ENCODE results near the gene NFIB. TPM values are rescaled to one million over a fixed set of nuclear protein-coding genes. Genes with fewer than 3 reads are reported as not detected.

The NFIB gene
- total RNA-seq, 1 experiment from 2014 or later: 0.61 TPM

- Mint-ChIP-seq H3K27ac (ENCODE audit: unreplicated experiment) (no peak overlapping the region), H3K36me3 (ENCODE audit: insufficient read depth, unreplicated experiment) (no peaks in the 10 kb centered on the region), H3K27me3 (ENCODE audit: insufficient read depth, unreplicated experiment) (no peaks in the 10 kb centered on the region), H3K4me3 (ENCODE audit: unreplicated experiment) (no peak overlapping the region), H3K9me3 (ENCODE audit: unreplicated experiment) (no peaks in the 10 kb centered on the region), H3K4me1 (ENCODE audit: low read depth, unreplicated experiment) (no peaks in the 10 kb centered on the region)
- Histone ChIP-seq H3K4me1 (no peaks in the 10 kb centered on the region), H3K9me3 (no peaks in the 10 kb centered on the region), H3K27me3 (replicated peaks; ENCODE audit: control insufficient read depth, insufficient read depth, low read length) (no peaks in the 10 kb centered on the region), H3K4me3 (ENCODE audit: low read depth, low read length) (no peak overlapping the region), H3K36me3 (ENCODE audit: control insufficient read depth, insufficient read depth, low read length) (no peaks in the 10 kb centered on the region)
- CTCF ChIA-PET: no interaction called here
- intact Hi-C loops (cut with micrococcal nuclease; ENCODE audit: unreplicated experiment): no loop called here
- TF ChIP-seq, protein P1, sequence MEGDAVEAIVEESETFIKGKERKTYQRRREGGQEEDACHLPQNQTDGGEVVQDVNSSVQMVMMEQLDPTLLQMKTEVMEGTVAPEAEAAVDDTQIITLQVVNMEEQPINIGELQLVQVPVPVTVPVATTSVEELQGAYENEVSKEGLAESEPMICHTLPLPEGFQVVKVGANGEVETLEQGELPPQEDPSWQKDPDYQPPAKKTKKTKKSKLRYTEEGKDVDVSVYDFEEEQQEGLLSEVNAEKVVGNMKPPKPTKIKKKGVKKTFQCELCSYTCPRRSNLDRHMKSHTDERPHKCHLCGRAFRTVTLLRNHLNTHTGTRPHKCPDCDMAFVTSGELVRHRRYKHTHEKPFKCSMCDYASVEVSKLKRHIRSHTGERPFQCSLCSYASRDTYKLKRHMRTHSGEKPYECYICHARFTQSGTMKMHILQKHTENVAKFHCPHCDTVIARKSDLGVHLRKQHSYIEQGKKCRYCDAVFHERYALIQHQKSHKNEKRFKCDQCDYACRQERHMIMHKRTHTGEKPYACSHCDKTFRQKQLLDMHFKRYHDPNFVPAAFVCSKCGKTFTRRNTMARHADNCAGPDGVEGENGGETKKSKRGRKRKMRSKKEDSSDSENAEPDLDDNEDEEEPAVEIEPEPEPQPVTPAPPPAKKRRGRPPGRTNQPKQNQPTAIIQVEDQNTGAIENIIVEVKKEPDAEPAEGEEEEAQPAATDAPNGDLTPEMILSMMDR (IDR thresholded peaks at IDR 0.05; ENCODE audit: insufficient read depth in 1 of 2, low read depth in 1 of 2, low read length in 1 of 2, severe bottlenecking in 1 of 2, unreplicated experiment in 1 of 2): no peak
- no TSS peak for BruUV-seq (replicated peaks)
- POLR2A ChIA-PET: no interaction called here
- no peak for DNase-seq
Measured at GRCh38 chr9:14147738-14148137, 166.2 kb downstream of the NFIB start.

GRCh38 chr9:14146201-14146874 lies 167.6 kb downstream of the NFIB start:
- H3K27me3 Mint-ChIP-seq (ENCODE audit: insufficient read depth, unreplicated experiment): no peaks in the 10 kb centered on the region
- CTCF ChIA-PET: no interaction called here
- intact Hi-C loops (cut with micrococcal nuclease; ENCODE audit: unreplicated experiment): no loop called here
- Histone ChIP-seq H3K27me3 (replicated peaks; ENCODE audit: control insufficient read depth, insufficient read depth, low read length) (no peaks in the 10 kb centered on the region), H3K9me3 (no peaks in the 10 kb centered on the region), H3K4me3 (ENCODE audit: low read depth, low read length) (no peak overlapping the region), H3K36me3 (ENCODE audit: control insufficient read depth, insufficient read depth, low read length) (no peaks in the 10 kb centered on the region), H3K4me1 (no peaks in the 10 kb centered on the region)
- BruUV-seq (replicated peaks): no TSS peak
- H3K4me3 Mint-ChIP-seq (ENCODE audit: unreplicated experiment): no peak overlapping the region
- TF ChIP-seq, protein P1 (IDR thresholded peaks at IDR 0.05; ENCODE audit: insufficient read depth in 1 of 2, low read depth in 1 of 2, low read length in 1 of 2, severe bottlenecking in 1 of 2, unreplicated experiment in 1 of 2): no peak
- H3K36me3 Mint-ChIP-seq (ENCODE audit: insufficient read depth, unreplicated experiment): no peaks in the 10 kb centered on the region
- no peak for DNase-seq
- no peaks in the 10 kb centered on the region for H3K4me1 Mint-ChIP-seq (ENCODE audit: low read depth, unreplicated experiment)
- no peak overlapping the region for H3K27ac Mint-ChIP-seq (ENCODE audit: unreplicated experiment)
- POLR2A ChIA-PET: no interaction called here
- H3K9me3 Mint-ChIP-seq (ENCODE audit: unreplicated experiment): no peaks in the 10 kb centered on the region

- Histone ChIP-seq H3K36me3 (ENCODE audit: control insufficient read depth, insufficient read depth, low read length) (no peaks in the 10 kb centered on the region), H3K4me1 (no peaks in the 10 kb centered on the region), H3K27me3 (replicated peaks; ENCODE audit: control insufficient read depth, insufficient read depth, low read length) (no peaks in the 10 kb centered on the region), H3K9me3 (no peaks in the 10 kb centered on the region), H3K4me3 (ENCODE audit: low read depth, low read length) (no peak overlapping the region)
- ChIA-PET CTCF (no interaction called here), POLR2A (no interaction called here)
- Mint-ChIP-seq H3K36me3 (ENCODE audit: insufficient read depth, unreplicated experiment) (no peaks in the 10 kb centered on the region), H3K27ac (ENCODE audit: unreplicated experiment) (no peak overlapping the region), H3K4me3 (ENCODE audit: unreplicated experiment) (no peak overlapping the region), H3K4me1 (ENCODE audit: low read depth, unreplicated experiment) (no peaks in the 10 kb centered on the region), H3K9me3 (ENCODE audit: unreplicated experiment) (no peaks in the 10 kb centered on the region), H3K27me3 (ENCODE audit: insufficient read depth, unreplicated experiment) (no peaks in the 10 kb centered on the region)
- no TSS peak for BruUV-seq (replicated peaks)
- intact Hi-C loops (cut with micrococcal nuclease; ENCODE audit: unreplicated experiment): no loop called here
- TF ChIP-seq, protein P1 (IDR thresholded peaks at IDR 0.05; ENCODE audit: insufficient read depth in 1 of 2, low read depth in 1 of 2, low read length in 1 of 2, severe bottlenecking in 1 of 2, unreplicated experiment in 1 of 2): no peak
- no peak for DNase-seq
Measured at GRCh38 chr9:14144215-14144614, 169.7 kb downstream of the NFIB start.
